OCI-LY7 (cell line): Measurements from ENCODE around the gene KAZN.

Experiments
- CTCF ChIP-seq: fragments of 200-600 bp; sonication (generic); conservative IDR thresholded peaks from 2 replicates; pipeline ENCODE4 v1.5.1; 2014; ENCODE audit warnings: mild to moderate bottlenecking, antibody characterized with exemption, low read length, moderate library complexity, mixed read lengths
- EZH2phosphoT487 ChIP-seq: fragments of 200-600 bp; sonication (generic); IDR thresholded peaks from 2 replicates; pipeline ENCODE4 v1.6.1; 2018; ENCODE audit warnings: low read depth, borderline replicate concordance, mild to moderate bottlenecking, mixed run types, antibody characterized with exemption, low read length, moderate library complexity, mixed read lengths

DNA sequence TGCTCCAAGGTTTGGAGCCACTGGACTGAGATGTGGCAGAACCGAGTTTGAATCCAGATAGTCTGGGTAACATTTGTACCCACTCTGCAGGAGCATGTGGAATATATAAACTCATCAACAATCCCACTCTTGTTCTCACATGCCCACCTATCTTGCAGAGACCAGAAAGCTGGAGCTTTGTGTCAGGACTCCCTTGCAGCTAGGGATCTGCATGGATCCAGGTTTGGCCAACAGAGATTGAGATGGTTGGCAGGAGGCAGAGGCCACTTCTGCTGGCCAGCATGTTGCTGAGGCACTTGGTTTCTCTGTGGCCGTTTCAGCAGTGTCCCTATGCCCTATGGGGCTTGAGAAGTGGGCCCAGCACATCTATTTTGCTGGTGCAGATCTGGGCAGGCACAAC, 208.3 kb downstream of the KAZN start:
- TF ChIP-seq CTCF (no peak), EZH2phosphoT487 (no peak)
